AML-193 (cell line): ENCODE measurements around the gene MYCBP2.

ENCODE experiments used
- DNase-seq, 2 experiments: peaks; one replicate each; lab custom pipeline; 2025; lab: John Stamatoyannopoulos, UW

MYCBP2 gene

GRCh38 chr13:77105051-77105450 is 221.8 kb downstream of the MYCBP2 start:
- DNase-seq, result no peak

GRCh38 chr13:77099415-77099814 is 227.5 kb downstream of the MYCBP2 start:
- no peak for DNase-seq

- no peak for DNase-seq
Observed at GRCh38 chr13:77095288-77095687, 231.6 kb downstream of the MYCBP2 start.

DNA sequence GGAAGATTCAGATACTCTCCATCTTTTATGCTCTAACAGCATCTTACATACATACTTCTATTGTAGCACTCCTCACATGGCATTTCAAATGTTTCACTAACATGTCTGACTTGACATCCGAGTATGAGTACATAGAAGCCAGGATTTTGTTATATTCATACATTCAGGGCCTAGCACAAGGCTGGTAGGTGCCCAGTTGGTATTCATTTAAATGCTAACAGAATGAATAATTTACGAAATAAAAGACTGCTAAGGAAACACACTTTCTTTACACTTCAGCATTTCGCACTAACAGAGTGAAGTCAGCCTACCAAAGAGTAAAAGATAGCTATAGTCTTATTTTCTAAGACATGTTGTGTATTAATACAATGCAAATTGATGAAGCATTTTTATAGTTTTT is 232.1 kb downstream of the MYCBP2 start:
- DNase-seq, result no peak

- DNase-seq, result no peak
Observed at GRCh38 chr13:77093735-77094134, 233.2 kb downstream of the MYCBP2 start.

DNA sequence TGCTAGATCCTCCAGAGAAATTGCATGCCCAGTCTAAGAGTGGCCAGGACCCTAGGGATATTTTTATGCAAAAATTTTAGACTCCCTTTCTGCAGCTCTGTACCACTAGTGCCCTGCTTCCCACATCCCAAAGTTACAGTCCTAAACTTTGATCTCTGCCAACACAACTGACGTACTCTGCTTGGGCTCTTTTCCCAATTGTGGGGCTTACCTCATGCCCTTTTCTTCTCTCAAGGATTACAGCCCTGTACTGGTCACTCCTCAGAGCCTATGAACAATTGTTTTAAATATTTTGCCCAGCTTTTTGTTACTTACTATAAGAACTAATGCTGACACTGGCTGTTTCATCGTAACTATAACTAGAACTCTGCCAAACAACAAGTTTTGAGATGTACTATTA is 242.1 kb downstream of the MYCBP2 start:
- DNase-seq, result no peak

DNA sequence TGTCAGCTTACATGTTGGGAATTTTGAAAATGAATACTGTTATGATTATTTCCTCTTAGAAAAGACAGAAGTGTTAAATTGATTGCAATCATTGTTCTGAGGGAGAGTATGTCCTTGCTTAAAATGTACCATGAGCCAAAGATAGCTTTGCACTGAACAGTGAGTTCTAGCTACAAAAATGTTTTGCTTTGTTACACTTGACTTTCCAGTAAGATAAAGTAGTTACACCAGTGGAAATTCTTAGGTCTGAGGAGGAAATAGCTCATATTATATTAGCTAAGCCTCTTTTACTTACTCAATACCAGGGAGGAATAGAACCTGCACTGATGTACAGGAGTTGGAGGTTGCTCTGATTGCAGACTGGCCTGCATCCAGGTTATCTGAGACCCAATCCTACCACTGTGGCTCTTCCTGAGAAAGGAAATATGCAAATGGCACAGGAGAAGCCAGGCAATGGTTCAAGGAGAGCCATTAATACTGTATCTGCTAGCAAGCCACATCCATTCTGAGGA is 246.9 kb downstream of the MYCBP2 start:
- no peak for DNase-seq

GRCh38 chr13:77067519-77067918 is 259.4 kb downstream of the MYCBP2 start:
- DNase-seq, result no peak

- no peak for DNase-seq
Observed at GRCh38 chr13:77065461-77066147, 261.3 kb downstream of the MYCBP2 start.

- DNase-seq, result no peak
Observed at GRCh38 chr13:77062097-77062496, 264.8 kb downstream of the MYCBP2 start.

- DNase-seq, result no peak
Observed at GRCh38 chr13:77061362-77061761, 265.5 kb downstream of the MYCBP2 start.

DNA sequence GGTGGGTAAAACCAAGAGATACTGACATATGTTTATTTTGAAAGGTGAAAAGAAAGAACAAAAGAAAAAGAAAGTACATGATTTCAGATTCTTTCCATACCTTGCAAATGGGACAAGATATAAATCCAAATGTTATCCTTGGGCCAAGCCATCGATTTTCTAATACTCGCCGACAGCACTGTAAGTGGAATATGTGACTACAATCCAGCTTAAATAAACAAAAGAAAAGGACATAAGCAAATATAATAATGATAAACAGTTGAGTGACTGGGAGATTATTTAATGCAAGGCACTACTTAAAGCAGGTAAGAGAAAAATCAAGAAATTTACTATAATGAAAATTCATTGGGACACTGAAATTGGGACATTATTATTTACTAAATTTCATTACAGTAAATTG is 270.0 kb downstream of the MYCBP2 start:
- no peak for DNase-seq

- DNase-seq, result no peak
Observed at GRCh38 chr13:77056382-77056781, 270.5 kb downstream of the MYCBP2 start.

DNA sequence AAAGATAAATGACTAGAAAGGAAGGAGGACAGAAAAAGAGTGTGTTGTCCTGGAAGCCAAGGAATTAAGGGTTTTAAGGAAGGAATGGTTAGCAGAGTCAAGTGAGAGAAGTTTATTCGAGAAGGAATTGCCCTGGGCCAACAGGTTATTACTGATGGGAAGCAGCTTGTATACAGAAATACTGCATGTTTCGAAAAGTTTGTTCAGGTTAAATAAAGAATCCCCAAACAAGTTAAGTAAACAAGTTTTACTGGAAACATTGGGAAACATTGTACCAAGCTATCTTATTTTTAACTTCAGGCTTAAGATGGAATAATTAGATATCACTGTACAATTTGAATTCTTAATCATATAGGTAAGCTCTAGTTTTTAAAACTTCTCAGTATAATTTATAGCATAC is 271.7 kb downstream of the MYCBP2 start:
- DNase-seq, result no peak

- no peak for DNase-seq
Observed at GRCh38 chr13:77053192-77053591, 273.7 kb downstream of the MYCBP2 start.

GRCh38 chr13:77048681-77049080 is 278.2 kb downstream of the MYCBP2 start:
- peak; percentile 10 to 17 for DNase-seq

DNA sequence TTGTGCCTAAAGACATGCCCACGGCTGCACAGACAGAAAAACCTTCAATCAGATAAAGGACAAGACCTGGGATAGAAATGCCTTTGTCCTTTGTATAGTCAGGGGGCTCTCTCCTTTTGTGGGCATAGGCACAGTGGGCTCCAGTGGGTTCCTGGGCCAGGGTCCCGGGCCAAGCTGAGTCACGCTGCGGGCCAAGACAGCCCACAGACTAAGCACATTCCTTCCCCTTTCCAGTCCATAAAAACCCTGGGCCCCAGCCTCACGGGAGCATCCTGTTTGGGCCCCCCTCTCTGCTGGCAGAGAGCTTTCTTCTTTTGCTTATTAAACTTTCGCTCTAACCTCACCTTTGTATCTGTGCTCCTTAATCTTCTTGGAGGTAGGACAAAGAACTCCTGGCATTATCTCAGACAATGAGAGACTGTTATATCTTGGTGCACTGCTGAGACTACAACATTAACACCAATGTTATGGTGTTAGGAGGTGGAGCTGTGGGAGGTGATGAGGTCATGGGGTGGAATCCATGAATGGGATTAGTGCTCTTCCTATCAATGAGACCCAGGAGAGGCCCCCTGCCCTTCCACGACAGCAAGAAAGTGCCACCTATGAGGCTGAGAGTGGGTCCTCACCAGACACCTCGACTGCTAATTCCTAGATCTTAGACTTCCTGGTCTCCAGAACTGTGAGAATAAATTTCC is 279.1 kb downstream of the MYCBP2 start:
- no peak for DNase-seq

DNA sequence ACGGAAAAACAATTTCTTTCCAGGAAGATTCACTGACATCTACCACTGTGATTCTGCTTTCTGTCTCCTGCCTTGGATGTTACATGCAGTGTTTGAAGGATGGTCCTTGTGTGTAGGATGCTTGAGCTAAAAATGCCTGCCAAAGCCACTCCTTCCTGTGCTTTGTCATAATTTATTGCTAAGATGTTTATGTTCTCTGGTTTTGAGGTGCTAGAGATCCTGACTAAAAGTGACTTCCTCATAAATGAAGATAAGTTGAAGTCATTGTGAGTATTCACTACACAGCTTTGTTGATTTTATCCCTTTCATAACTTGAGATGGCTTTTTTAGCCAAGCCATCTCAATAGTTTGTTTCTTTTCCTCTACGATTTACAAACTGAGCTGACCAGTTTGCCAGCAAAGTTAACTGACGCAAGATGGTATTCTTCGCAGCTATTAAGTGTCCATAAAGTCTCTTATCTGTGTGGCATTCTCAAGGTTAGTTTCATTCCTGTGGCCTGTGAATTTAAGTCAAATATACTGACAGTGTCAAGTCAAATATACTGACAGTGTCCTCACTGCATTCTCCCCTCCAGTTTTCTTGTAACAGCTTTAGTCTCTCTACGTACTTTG is 284.2 kb downstream of the MYCBP2 start:
- no peak for DNase-seq

DNA sequence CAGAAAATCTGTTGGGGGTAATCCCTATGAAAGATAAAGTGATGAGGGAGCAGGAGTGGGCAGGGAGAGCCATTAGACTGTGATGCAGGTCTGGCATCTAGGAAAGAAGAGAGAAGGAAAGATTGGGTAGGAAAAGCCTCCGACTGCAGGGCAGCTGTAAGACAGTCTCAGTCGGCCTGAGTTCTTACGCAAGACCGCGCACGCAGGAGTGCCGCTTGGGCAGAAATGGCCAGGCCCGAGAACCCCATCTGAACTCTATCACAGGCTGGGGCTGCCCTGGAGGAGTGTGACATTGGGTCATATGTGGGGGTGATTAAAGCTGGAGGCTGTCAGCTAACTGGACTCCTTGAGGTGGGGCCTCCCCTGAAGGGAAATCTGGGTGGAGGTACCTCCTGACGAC is 286.1 kb downstream of the MYCBP2 start:
- no peak for DNase-seq

- no peak for DNase-seq
Observed at GRCh38 chr13:77040076-77040475, 286.8 kb downstream of the MYCBP2 start.

GRCh38 chr13:77038907-77039480 is 287.9 kb downstream of the MYCBP2 start:
- no peak for DNase-seq

DNA sequence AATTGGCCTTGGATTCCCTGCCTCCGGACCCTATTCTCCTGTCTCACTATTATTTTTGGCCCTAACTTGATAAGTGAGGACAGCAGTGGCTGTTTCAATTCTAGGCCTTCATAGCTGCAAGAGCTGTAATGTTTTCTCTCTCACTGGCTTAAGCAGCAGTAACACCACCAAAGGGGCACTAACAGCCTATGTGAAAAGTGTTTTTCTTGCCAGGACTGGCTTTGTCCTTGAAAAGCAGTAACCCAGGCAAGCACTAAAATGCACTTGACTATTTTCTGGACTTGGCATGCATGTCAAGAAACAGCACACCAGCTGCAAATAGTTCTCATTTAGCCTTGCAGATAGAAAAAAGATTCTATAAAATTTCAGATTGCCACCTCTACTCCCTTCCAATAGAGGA is 290.6 kb downstream of the MYCBP2 start:
- DNase-seq, result no peak

DNA sequence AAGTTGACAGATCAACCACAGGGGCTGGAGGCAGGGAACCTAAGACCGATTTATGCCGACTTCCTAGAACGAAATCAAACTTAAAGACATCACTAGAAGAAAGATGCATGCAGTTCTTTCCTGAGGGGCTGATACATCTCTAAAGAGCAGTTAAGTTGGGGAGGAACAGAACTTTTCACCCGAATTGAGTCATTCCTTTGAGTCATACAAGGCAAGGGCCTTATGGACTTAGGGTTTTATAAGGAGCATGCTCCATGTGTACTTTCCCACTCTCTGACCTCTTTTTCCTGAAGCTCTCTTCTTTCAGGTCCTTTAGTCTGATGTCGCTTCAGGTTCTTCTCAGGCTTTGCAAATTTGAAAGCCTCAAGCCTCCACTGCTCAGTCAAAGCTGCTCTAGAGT is 292.0 kb downstream of the MYCBP2 start:
- DNase-seq, result no peak
